Measurements from ENCODE around the gene CCDC148.

Gene CCDC148

DNA sequence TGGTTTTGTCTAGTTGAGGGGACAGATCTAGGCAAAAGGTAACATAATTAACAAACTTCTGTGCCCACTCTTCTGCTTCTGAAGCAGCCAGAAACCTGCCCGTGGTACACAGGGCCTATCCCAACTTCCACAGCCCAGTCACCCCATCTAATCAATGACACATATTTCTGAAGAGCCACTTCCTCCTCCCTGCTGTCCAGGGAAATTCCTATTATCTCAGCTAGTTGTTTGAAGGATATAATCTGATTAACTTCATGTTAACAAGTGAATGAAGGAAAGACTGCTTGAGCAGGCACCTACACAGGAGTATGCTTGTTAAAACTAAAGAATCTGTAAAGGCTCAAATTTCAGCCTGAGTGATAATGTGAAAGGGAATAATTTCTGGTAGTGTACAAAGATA lies 61.4 kb downstream of the CCDC148 start:
- no peak overlapping the region for H3K4me2 ChIP-seq (ENCODE audit: low read length)
- TF ChIP-seq EZH2phosphoT487 (IDR thresholded peaks at IDR 0.05; ENCODE audit: low read depth), result no peak
- TF ChIP-seq CTCF (IDR thresholded peaks at IDR 0.05; ENCODE audit: low read depth, low read length), result no peak
- no peaks in the 10 kb centered on the region for H3K9me3 ChIP-seq (ENCODE audit: insufficient read depth, low read length)
- H3K27ac ChIP-seq (ENCODE audit: low read length), result no peak overlapping the region
- H3K9ac ChIP-seq (ENCODE audit: low read length), result no peak overlapping the region
- no peak overlapping the region for H3K4me3 ChIP-seq (ENCODE audit: low read length)
- H3K36me3 ChIP-seq (replicated peaks; ENCODE audit: low read depth, low read length), result no peaks in the 10 kb centered on the region
- H3K79me2 ChIP-seq (ENCODE audit: low read length), result no peaks in the 10 kb centered on the region
- H3K27me3 ChIP-seq (ENCODE audit: low read depth, low read length), result no peaks in the 10 kb centered on the region
- no peaks in the 10 kb centered on the region for H4K20me1 ChIP-seq (ENCODE audit: insufficient read depth, low read length)
- H3K4me1 ChIP-seq (ENCODE audit: low read length), result peaks cover 3% of the 10 kb centered on the region; the same call in 1 of the 2 replicates
- H2AFZ ChIP-seq (ENCODE audit: low read depth, low read length), result no peak overlapping the region

DNA sequence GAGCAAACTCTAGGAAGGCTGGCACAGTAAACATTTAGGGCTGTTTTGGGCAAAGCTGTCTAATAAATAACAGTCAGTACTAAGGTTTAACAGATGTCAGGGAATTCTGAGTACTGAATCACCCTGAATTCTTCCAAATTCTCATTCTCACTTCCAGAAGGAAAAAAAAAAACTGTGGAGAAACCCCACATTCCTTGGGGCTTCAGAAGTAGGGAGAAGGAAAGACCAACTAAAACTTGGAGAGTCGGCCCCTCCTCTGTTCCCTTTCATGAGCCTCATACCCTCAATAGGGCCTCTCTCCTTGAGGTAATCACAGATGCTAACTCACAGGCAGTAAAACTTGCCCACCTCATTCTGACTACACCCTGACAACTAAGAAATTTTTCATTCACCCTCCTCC lies 62.1 kb downstream of the CCDC148 start:
- Histone ChIP-seq H2AFZ (ENCODE audit: low read depth, low read length) (no peak overlapping the region), H3K27ac (ENCODE audit: low read length) (no peak overlapping the region), H3K36me3 (replicated peaks; ENCODE audit: low read depth, low read length) (no peaks in the 10 kb centered on the region), H3K4me2 (ENCODE audit: low read length) (no peak overlapping the region), H4K20me1 (ENCODE audit: insufficient read depth, low read length) (no peaks in the 10 kb centered on the region), H3K79me2 (ENCODE audit: low read length) (no peaks in the 10 kb centered on the region), H3K4me1 (ENCODE audit: low read length) (peaks cover 3% of the 10 kb centered on the region; the same call in 1 of the 2 replicates), H3K9me3 (ENCODE audit: insufficient read depth, low read length) (no peaks in the 10 kb centered on the region), H3K4me3 (ENCODE audit: low read length) (no peak overlapping the region), H3K9ac (ENCODE audit: low read length) (no peak overlapping the region), H3K27me3 (ENCODE audit: low read depth, low read length) (no peaks in the 10 kb centered on the region)
- TF ChIP-seq EZH2phosphoT487 (IDR thresholded peaks at IDR 0.05; ENCODE audit: low read depth), result no peak
- TF ChIP-seq CTCF (IDR thresholded peaks at IDR 0.05; ENCODE audit: low read depth, low read length), result no peak

- Histone ChIP-seq H3K4me3 (ENCODE audit: low read length) (no peak overlapping the region), H3K27me3 (ENCODE audit: low read depth, low read length) (no peaks in the 10 kb centered on the region), H2AFZ (ENCODE audit: low read depth, low read length) (no peak overlapping the region), H4K20me1 (ENCODE audit: insufficient read depth, low read length) (no peaks in the 10 kb centered on the region), H3K4me1 (ENCODE audit: low read length) (peaks cover 3% of the 10 kb centered on the region; the same call in 1 of the 2 replicates), H3K9me3 (ENCODE audit: insufficient read depth, low read length) (no peaks in the 10 kb centered on the region), H3K36me3 (replicated peaks; ENCODE audit: low read depth, low read length) (no peaks in the 10 kb centered on the region), H3K4me2 (ENCODE audit: low read length) (no peak overlapping the region), H3K79me2 (ENCODE audit: low read length) (no peaks in the 10 kb centered on the region), H3K27ac (ENCODE audit: low read length) (no peak overlapping the region), H3K9ac (ENCODE audit: low read length) (no peak overlapping the region)
- TF ChIP-seq EZH2phosphoT487 (IDR thresholded peaks at IDR 0.05; ENCODE audit: low read depth) (no peak), CTCF (IDR thresholded peaks at IDR 0.05; ENCODE audit: low read depth, low read length) (no peak)
These were observed 62.7 kb downstream of the CCDC148 start for GRCh38 chr2:158393886-158394285.

DNA sequence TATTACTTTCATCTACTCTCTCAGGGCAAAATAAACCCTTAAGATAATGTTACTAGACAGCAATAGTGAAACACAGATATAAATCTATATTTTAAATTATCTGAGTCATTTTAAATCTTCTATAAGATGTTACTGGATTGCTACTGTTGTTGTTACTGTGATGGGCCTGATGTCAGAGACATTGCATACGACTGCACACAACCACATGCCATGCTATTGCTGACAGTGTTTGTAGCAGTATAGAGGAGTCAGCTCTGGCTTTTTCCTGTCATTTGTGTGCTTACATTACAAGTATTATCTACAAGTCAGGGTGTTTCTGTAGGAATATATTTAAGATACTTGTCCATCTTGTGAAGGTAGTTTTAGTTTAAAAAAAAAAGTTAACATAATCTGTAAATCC lies 63.9 kb downstream of the CCDC148 start:
- no peaks in the 10 kb centered on the region for H3K36me3 ChIP-seq (replicated peaks; ENCODE audit: low read depth, low read length)
- H2AFZ ChIP-seq (ENCODE audit: low read depth, low read length), result no peak overlapping the region
- no peak overlapping the region for H3K9ac ChIP-seq (ENCODE audit: low read length)
- no peak for TF ChIP-seq EZH2phosphoT487 (IDR thresholded peaks at IDR 0.05; ENCODE audit: low read depth)
- TF ChIP-seq CTCF (IDR thresholded peaks at IDR 0.05; ENCODE audit: low read depth, low read length), result no peak
- no peaks in the 10 kb centered on the region for H3K9me3 ChIP-seq (ENCODE audit: insufficient read depth, low read length)
- H3K79me2 ChIP-seq (ENCODE audit: low read length), result no peaks in the 10 kb centered on the region
- no peak overlapping the region for H3K27ac ChIP-seq (ENCODE audit: low read length)
- H3K4me2 ChIP-seq (ENCODE audit: low read length), result no peak overlapping the region
- H3K4me3 ChIP-seq (ENCODE audit: low read length), result no peak overlapping the region
- H3K27me3 ChIP-seq (ENCODE audit: low read depth, low read length), result no peaks in the 10 kb centered on the region
- H3K4me1 ChIP-seq (ENCODE audit: low read length), result peaks cover 3% of the 10 kb centered on the region; the same call in 1 of the 2 replicates
- no peaks in the 10 kb centered on the region for H4K20me1 ChIP-seq (ENCODE audit: insufficient read depth, low read length)
